ENCODE results near the gene PIGT. TPM values are rescaled to one million over a fixed set of nuclear protein-coding genes. Genes with fewer than 3 reads are reported as not detected.

The PIGT gene
- total and polyA plus RNA-seq, 2 of the 4 experiments (the other 2 are of a cell fraction): 31.2 to 145 TPM

GRCh38 chr20:45394221-45395113 is 21.5 kb upstream of the PIGT start:
- no peaks in the 10 kb centered on the region for H3K9me3 ChIP-seq (ENCODE audit: control insufficient read depth, insufficient read depth, low read length)
- no peak overlapping the region for H2AK5ac ChIP-seq (ENCODE audit: low read depth, low read length)
- H3K79me1 ChIP-seq (ENCODE audit: low read depth in 1 of 2, low read length in 2 of 2): no peaks in the 10 kb centered on the region
- no peak overlapping the region for H3K9ac ChIP-seq (ENCODE audit: low read depth, low read length)
- DNase-seq (no peak), ATAC-seq (ENCODE audit: low read depth) (no peak)
- no peak overlapping the region for H3K4me2 ChIP-seq (ENCODE audit: low read depth, low read length)
- H3K36me3 ChIP-seq (ENCODE audit: control insufficient read depth, insufficient read depth, low read length): no peaks in the 10 kb centered on the region
- no peak overlapping the region for H3K56ac ChIP-seq (ENCODE audit: extremely low read depth, insufficient read depth, low read length)
- no peak overlapping the region for H3K4ac ChIP-seq (ENCODE audit: low read depth, low read length)
- dilution Hi-C loops (cut with HindIII; ENCODE audit: low sequenced_read_pairs, unreplicated experiment): no loop called here
- H2BK15ac ChIP-seq (ENCODE audit: low read depth, low read length): no peak overlapping the region
- no peak overlapping the region for H2AK9ac ChIP-seq (replicated peaks; ENCODE audit: low read depth, low read length, poor library complexity)
- H3K18ac ChIP-seq (ENCODE audit: low read depth, low read length): no peak overlapping the region
- H3K23ac ChIP-seq (ENCODE audit: low read depth, low read length): no peak overlapping the region
- 84% methylated on average over 9 of the region's 21 CpGs; no CpG with 5 or more reads in 1 of the 2 experiments for WGBS, 2 experiments (ENCODE audit: extremely low coverage in 2 of 2, insufficient read length in 1 of 2)
- no peaks in the 10 kb centered on the region for H3K9me1 ChIP-seq (ENCODE audit: insufficient read depth, low read length)
- no TSS peak for BruUV-seq (replicated peaks)
- no peak overlapping the region for H4K91ac ChIP-seq (ENCODE audit: insufficient read depth, low read depth, low read length)
- no peak overlapping the region for H3K14ac ChIP-seq (replicated peaks; ENCODE audit: low read depth, low read length)
- H2AFZ ChIP-seq (replicated peaks; ENCODE audit: low read length, poor library complexity): no peak overlapping the region
- ChIA-PET CTCF (interaction anchor here (0.9 kb wide), 1 partner anchor 21 kb away, joined by 4 read pairs; no protein-coding TSS in a partner anchor), POLR2A (ENCODE audit: unreplicated experiment) (no interaction called here)
- no peaks in the 10 kb centered on the region for H4K20me1 ChIP-seq (ENCODE audit: insufficient read depth, low read length)
- no peak overlapping the region for H2BK5ac ChIP-seq (ENCODE audit: low read depth, low read length, poor library complexity, severe bottlenecking)
- no peaks in the 10 kb centered on the region for H3K4me1 ChIP-seq (ENCODE audit: control insufficient read depth, insufficient read depth, low read length)
- no peak overlapping the region for H3K4me3 ChIP-seq (ENCODE audit: insufficient read depth, low read depth, low read length)
- H3K27me3 ChIP-seq (ENCODE audit: control insufficient read depth, insufficient read depth, low read length): no peaks in the 10 kb centered on the region
- H2BK120ac ChIP-seq (ENCODE audit: low read depth, low read length): no peak overlapping the region
- intact Hi-C loops (cut with micrococcal nuclease): no loop called here
- H3K27ac ChIP-seq (ENCODE audit: insufficient read depth, low read length): no peak overlapping the region
- H4K5ac ChIP-seq (ENCODE audit: low read depth, low read length): no peak overlapping the region
- in situ Hi-C loops (cut with MboI; ENCODE audit: low sequenced_read_pairs): no loop called here
- H4K8ac ChIP-seq (ENCODE audit: low read depth in 2 of 2, low read length in 2 of 2): no peak overlapping the region
- H2BK20ac ChIP-seq (ENCODE audit: low read depth, low read length): no peak overlapping the region
- TF ChIP-seq MAZ (IDR thresholded peaks at IDR 0.05; ENCODE audit: borderline replicate concordance, low read depth, low read length): no peak
- no peak for TF ChIP-seq FOS (IDR thresholded peaks at IDR 0.05; ENCODE audit: low read depth, low read length)
- no peak for TF ChIP-seq NFE2L2 (IDR thresholded peaks at IDR 0.05; ENCODE audit: low read depth, low read length)
- TF ChIP-seq, protein P1, sequence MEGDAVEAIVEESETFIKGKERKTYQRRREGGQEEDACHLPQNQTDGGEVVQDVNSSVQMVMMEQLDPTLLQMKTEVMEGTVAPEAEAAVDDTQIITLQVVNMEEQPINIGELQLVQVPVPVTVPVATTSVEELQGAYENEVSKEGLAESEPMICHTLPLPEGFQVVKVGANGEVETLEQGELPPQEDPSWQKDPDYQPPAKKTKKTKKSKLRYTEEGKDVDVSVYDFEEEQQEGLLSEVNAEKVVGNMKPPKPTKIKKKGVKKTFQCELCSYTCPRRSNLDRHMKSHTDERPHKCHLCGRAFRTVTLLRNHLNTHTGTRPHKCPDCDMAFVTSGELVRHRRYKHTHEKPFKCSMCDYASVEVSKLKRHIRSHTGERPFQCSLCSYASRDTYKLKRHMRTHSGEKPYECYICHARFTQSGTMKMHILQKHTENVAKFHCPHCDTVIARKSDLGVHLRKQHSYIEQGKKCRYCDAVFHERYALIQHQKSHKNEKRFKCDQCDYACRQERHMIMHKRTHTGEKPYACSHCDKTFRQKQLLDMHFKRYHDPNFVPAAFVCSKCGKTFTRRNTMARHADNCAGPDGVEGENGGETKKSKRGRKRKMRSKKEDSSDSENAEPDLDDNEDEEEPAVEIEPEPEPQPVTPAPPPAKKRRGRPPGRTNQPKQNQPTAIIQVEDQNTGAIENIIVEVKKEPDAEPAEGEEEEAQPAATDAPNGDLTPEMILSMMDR (conservative IDR thresholded peaks at IDR 0.05; ENCODE audit: low read depth, low read length): no peak
- TF ChIP-seq CHD1 (IDR thresholded peaks at IDR 0.05; ENCODE audit: low read depth, low read length): no peak
- no peak for TF ChIP-seq MXI1 (IDR thresholded peaks at IDR 0.05; ENCODE audit: borderline replicate concordance, low read depth, low read length)
- TF ChIP-seq POLR2A (IDR thresholded peaks at IDR 0.05; ENCODE audit: low read depth, low read length): no peak
- no peak for TF ChIP-seq USF2 (IDR thresholded peaks at IDR 0.05; ENCODE audit: low read depth, low read length)
- no peak for TF ChIP-seq MAFK (IDR thresholded peaks at IDR 0.05; ENCODE audit: low read depth, low read length)
- TF ChIP-seq, protein P2, sequence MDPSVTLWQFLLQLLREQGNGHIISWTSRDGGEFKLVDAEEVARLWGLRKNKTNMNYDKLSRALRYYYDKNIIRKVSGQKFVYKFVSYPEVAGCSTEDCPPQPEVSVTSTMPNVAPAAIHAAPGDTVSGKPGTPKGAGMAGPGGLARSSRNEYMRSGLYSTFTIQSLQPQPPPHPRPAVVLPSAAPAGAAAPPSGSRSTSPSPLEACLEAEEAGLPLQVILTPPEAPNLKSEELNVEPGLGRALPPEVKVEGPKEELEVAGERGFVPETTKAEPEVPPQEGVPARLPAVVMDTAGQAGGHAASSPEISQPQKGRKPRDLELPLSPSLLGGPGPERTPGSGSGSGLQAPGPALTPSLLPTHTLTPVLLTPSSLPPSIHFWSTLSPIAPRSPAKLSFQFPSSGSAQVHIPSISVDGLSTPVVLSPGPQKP (IDR thresholded peaks at IDR 0.05; ENCODE audit: borderline replicate concordance, low read depth, low read length): no peak
- TF ChIP-seq CEBPB (IDR thresholded peaks at IDR 0.05; ENCODE audit: low read depth, low read length): no peak
- no peak for TF ChIP-seq SMC3 (IDR thresholded peaks at IDR 0.05; ENCODE audit: low read depth, low read length)
- TF ChIP-seq RFX5 (IDR thresholded peaks at IDR 0.05; ENCODE audit: low read depth, low read length): no peak
- no peak for TF ChIP-seq RCOR1 (IDR thresholded peaks at IDR 0.05; ENCODE audit: insufficient replicate concordance, low read length)
- no peak for TF ChIP-seq RAD21 (IDR thresholded peaks at IDR 0.05; ENCODE audit: low read length)

Data from IMR-90 (cell line).